ENCODE results near the gene KAZN.

Gene KAZN

DNA sequence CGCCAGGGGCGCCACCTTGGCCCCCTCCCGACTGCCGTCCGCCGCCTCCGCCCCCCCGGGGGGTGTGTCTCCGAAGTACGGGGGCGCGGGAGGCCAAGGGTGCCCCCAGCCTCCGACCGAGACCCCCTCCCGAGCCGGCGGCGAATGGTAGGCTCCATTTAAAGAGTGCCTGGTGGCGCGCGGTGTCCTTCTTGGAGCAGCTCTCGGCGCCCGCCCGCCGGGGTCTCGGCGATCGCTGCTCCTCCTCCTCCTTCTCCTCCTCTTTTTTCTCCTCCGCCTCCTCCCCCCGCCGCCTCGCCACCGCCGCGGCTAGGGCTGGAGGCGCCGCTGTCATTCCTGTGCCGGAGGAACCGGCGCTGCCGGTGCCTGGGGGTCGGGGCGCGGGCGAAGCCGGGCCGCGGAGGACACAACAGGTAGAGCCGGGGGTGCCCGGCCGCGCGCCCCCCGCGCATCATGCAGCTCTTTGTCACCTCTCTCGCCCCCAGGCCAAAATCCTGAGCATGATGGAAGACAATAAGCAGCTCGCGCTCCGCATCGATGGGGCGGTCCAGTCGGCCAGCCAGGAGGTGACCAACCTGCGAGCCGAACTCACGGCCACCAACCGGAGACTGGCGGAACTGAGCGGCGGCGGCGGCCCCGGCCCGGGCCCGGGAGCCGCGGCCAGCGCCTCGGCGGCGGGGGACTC lies at the start of gene KAZN:
KAZN (plus strand) TSS at position 188 of the 685 bp plus-strand sequence.
- DNase-seq (ENCODE audit: low read depth): no peak
- in situ Hi-C loops (cut with HindIII; ENCODE audit: low sequenced_read_pairs): no loop called here
- H3K4me3 ChIP-seq (ENCODE audit: low read depth, low read length): peak within 1 kb of the TSS; percentile 69
- TF ChIP-seq CTCF (IDR thresholded peaks at IDR 0.05; ENCODE audit: low read depth, low read length, missing control alignments): peak; percentile 16

GRCh38 chr1:14549897-14550620 lies 48.4 kb upstream of the KAZN start:
- in situ Hi-C loops (cut with HindIII; ENCODE audit: low sequenced_read_pairs): no loop called here
- no peak for DNase-seq (ENCODE audit: low read depth)
- no peak for TF ChIP-seq CTCF (IDR thresholded peaks at IDR 0.05; ENCODE audit: low read depth, low read length, missing control alignments)

DNA sequence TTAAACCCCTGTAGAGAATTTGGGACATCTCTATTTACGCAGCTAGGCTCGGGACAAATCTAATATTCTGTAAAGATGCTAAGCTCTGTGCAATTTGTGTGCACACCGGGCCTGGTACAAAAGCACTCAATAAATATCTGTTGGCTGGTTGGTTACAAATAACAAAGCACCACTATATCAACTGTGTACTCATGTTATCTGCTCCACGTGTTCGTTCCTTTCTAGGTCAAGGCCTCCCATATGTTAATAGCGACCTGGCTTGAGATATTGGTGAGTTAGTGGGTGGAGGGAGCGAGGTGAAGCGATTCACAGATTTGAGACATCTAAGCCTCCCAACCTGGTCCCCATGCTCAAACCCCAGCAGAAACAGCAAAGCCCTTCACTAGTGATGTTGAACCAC lies 47.1 kb upstream of the KAZN start:
- TF ChIP-seq CTCF (IDR thresholded peaks at IDR 0.05; ENCODE audit: low read depth, low read length, missing control alignments): no peak
- in situ Hi-C loops (cut with HindIII; ENCODE audit: low sequenced_read_pairs): no loop called here
- DNase-seq (ENCODE audit: low read depth): no peak
- H3K4me3 ChIP-seq (ENCODE audit: low read depth, low read length): no peak overlapping the region

More at GRCh38 chr1:14549897-14550620, 48.4 kb upstream of the KAZN start:
- H3K4me3 ChIP-seq (ENCODE audit: low read depth, low read length): no peak overlapping the region

- no peak for DNase-seq (ENCODE audit: low read depth)
- in situ Hi-C loops (cut with HindIII; ENCODE audit: low sequenced_read_pairs): no loop called here
- no peak for TF ChIP-seq CTCF (IDR thresholded peaks at IDR 0.05; ENCODE audit: low read depth, low read length, missing control alignments)
- H3K4me3 ChIP-seq (ENCODE audit: low read depth, low read length): no peak overlapping the region
These were observed 46.1 kb upstream of the KAZN start for GRCh38 chr1:14552246-14552965.

DNA sequence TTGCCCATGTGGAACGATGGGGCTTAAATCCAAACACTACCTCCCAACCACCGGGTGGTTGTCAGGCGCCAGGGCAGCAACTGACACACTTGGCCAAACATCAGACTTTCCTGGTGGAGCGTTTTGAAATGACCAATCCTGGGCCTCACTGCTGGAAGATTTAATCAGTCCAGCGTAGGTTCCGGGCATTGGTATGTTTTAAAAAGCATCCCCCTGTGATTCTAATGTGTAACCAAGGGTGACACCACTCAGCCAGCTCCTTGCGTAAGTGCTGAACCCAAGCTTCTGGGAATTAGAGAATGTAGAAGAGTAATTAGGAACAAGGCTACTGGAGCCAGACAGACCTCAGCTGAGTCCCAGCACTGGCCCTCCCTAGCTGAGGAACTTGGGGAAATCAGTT lies 44.8 kb upstream of the KAZN start:
- in situ Hi-C loops (cut with HindIII; ENCODE audit: low sequenced_read_pairs): no loop called here
- no peak overlapping the region for H3K4me3 ChIP-seq (ENCODE audit: low read depth, low read length)
- TF ChIP-seq CTCF (IDR thresholded peaks at IDR 0.05; ENCODE audit: low read depth, low read length, missing control alignments): no peak
- DNase-seq (ENCODE audit: low read depth): peak; percentile 18

- H3K4me3 ChIP-seq (ENCODE audit: low read depth, low read length): no peak overlapping the region
- TF ChIP-seq CTCF (IDR thresholded peaks at IDR 0.05; ENCODE audit: low read depth, low read length, missing control alignments): no peak
- no peak for DNase-seq (ENCODE audit: low read depth)
- in situ Hi-C loops (cut with HindIII; ENCODE audit: low sequenced_read_pairs): no loop called here
These were observed 43.4 kb upstream of the KAZN start for GRCh38 chr1:14555091-14555490.

Data from astrocyte of the cerebellum (primary cell).